ENCODE results near the gene ZAP70.

- TF ChIP-seq CTCF (IDR thresholded peaks at IDR 0.05) (no peak), EZH2 (IDR thresholded peaks at IDR 0.05; ENCODE audit: borderline replicate concordance, insufficient read depth, low read depth, low read length, poor library complexity, severe bottlenecking) (no peak)
These were observed 39.3 kb downstream of the ZAP70 start for GRCh38 chr2:97752342-97753334.
